Vagina (tissue), 2 donors: ENCODE results near the gene MPV17. TPM values are rescaled to one million over a fixed set of nuclear protein-coding genes. Genes with fewer than 3 reads are reported as not detected.

Source experiments
- DNase-seq, 2 donors: peaks; one replicate each; pipeline ENCODE4 v3.0.0-alpha.2; 2017; ENCODE audit errors: extremely low spot score in 2 of 2
- H3K27ac ChIP-seq: fragments of 200-600 bp; sonication (generic); one replicate; pipeline ENCODE4 v1.5.1; 2019
- H3K27me3 ChIP-seq: fragments of 200-600 bp; sonication (generic); one replicate; pipeline ENCODE4 v1.5.1; 2019
- H3K36me3 ChIP-seq, 2 donors: fragments of 200-600 bp; sonication (generic); one replicate each; pipeline ENCODE4 v1.5.1; 2017 to 2019
- H3K4me1 ChIP-seq: fragments of 200-600 bp; sonication (generic); one replicate; pipeline ENCODE4 v1.5.1; 2019
- H3K4me3 ChIP-seq, 2 donors: fragments of 200-600 bp; sonication (generic); 1 replicate in 1 of 2; 2 replicates in 1 of 2; pipeline ENCODE4 v1.5.1; 2016 to 2019
- H3K9me3 ChIP-seq: fragments of 200-600 bp; sonication (generic); one replicate; pipeline ENCODE4 v1.5.1; 2019
- CTCF ChIP-seq, 3 experiments: fragments of 450-650 bp in 2 of 3; fragments of 200-600 bp in 1 of 3; sonication (generic) in 1 of 3; IDR thresholded peaks; one replicate each; pipeline ENCODE4 v1.5.1; 2017 to 2019; ENCODE audit warnings: antibody characterized with exemption in 3 of 3, mild to moderate bottlenecking in 2 of 3, moderate library complexity in 2 of 3
- POLR2A ChIP-seq, 2 donors: fragments of 450-650 bp; IDR thresholded peaks; one replicate each; pipeline ENCODE4 v1.6.1; 2017; ENCODE audit warnings: antibody characterized with exemption in 2 of 2, mild to moderate bottlenecking in 2 of 2, moderate library complexity in 2 of 2
- POLR2AphosphoS5 ChIP-seq, 2 donors: sonication (generic); formaldehyde crosslinking; IDR thresholded peaks; one replicate each; pipeline ENCODE4 v1.9.0; 2017; ENCODE audit warnings: antibody characterized with exemption in 2 of 2, mild to moderate bottlenecking in 2 of 2, low read depth in 1 of 2; ENCODE audit not compliant: insufficient read depth in 1 of 2
- intact Hi-C: fragments of 100-400 bp; cut with DNase I; formaldehyde crosslinking; loops from one replicate; pipeline ENCODE4 v1.15.1; 2023
- total RNA-seq: library from RNA; depleted of rRNA; stranded (reverse); fragments of >200 nt; gene quantifications from one replicate; pipeline ENCODE4 v1.2.3, GENCODE V29; 2016

The MPV17 gene
- total RNA-seq, 1 donor from 2014 or later: 55.7 TPM

DNA sequence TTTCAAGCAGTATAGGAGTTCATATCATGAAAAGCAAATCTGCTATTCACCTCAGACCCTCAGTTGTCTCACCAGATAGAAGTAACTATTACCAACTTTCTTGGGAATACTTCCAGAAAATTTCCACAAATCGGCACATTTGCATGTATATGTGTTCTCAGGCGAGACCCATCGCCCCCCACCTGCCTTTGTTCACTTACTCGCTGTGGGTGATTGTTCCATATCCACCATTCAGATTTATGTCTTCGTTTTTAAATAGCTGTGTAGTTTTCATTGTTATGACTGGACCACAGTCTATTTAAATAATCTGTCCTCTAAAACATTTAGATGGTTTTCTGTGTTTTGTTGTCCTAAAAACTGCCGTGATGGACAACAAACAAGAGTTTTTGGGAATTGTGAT, 37.4 kb downstream of the MPV17 start:
- DNase-seq: no peak
- no peaks in the 10 kb centered on the region for H3K9me3 ChIP-seq
- intact Hi-C loops: no loop called here
- no peaks in the 10 kb centered on the region for H3K4me1 ChIP-seq
- H3K27me3 ChIP-seq: no peaks in the 10 kb centered on the region
- no peaks in the 10 kb centered on the region for H3K36me3 ChIP-seq
- TF ChIP-seq POLR2A (IDR thresholded peaks at IDR 0.05) (no peak), CTCF (IDR thresholded peaks at IDR 0.05) (no peak), POLR2AphosphoS5 (IDR thresholded peaks at IDR 0.05; ENCODE audit: insufficient read depth in 1 of 2, low read depth in 1 of 2) (no peak)
- no peak overlapping the region for H3K27ac ChIP-seq
- no peak overlapping the region for H3K4me3 ChIP-seq

DNA sequence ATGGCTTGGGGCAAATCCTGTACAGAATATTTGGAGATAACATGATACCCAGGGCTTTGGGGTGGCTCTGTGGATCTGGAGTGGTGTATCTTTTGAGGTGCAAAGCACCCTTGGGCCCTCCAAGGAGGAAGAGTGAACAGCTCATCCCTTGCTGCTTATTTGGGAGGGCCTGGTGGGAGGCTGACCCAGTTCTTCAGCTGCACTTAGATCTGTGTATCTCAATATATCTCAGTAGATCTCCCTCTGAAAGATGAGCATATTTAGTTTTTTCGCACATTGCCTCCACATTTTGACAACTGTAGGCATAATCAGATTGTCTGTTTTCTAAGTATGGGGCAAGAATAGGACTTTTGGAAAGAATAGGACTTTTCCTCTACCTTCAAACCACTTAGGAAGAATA, 37.9 kb downstream of the MPV17 start:
- H3K4me1 ChIP-seq: no peaks in the 10 kb centered on the region
- intact Hi-C loops: loop anchor here (5.0 kb wide), 1 partner anchor 188 kb away; no protein-coding TSS in a partner anchor
- TF ChIP-seq POLR2AphosphoS5 (IDR thresholded peaks at IDR 0.05; ENCODE audit: insufficient read depth in 1 of 2, low read depth in 1 of 2) (no peak), CTCF (IDR thresholded peaks at IDR 0.05) (no peak), POLR2A (IDR thresholded peaks at IDR 0.05) (no peak)
- no peak overlapping the region for H3K4me3 ChIP-seq
- H3K9me3 ChIP-seq: no peaks in the 10 kb centered on the region
- no peak for DNase-seq
- no peaks in the 10 kb centered on the region for H3K36me3 ChIP-seq
- no peaks in the 10 kb centered on the region for H3K27me3 ChIP-seq
- H3K27ac ChIP-seq: no peak overlapping the region

GRCh38 chr2:27282892-27283291, 40.0 kb downstream of the MPV17 start:
- DNase-seq: no peak
- intact Hi-C loops: loop anchor here (5.0 kb wide), 1 partner anchor 186 kb away; no protein-coding TSS in a partner anchor
- no peak overlapping the region for H3K27ac ChIP-seq
- H3K36me3 ChIP-seq: no peaks in the 10 kb centered on the region
- H3K27me3 ChIP-seq: no peaks in the 10 kb centered on the region
- no peaks in the 10 kb centered on the region for H3K4me1 ChIP-seq
- H3K9me3 ChIP-seq: no peaks in the 10 kb centered on the region
- no peak for TF ChIP-seq POLR2AphosphoS5 (IDR thresholded peaks at IDR 0.05; ENCODE audit: insufficient read depth in 1 of 2, low read depth in 1 of 2)
- TF ChIP-seq POLR2A (IDR thresholded peaks at IDR 0.05): no peak
- no peak for TF ChIP-seq CTCF (IDR thresholded peaks at IDR 0.05)
- no peak overlapping the region for H3K4me3 ChIP-seq

- intact Hi-C loops: loop anchor here (5.0 kb wide), 1 partner anchor 185 kb away; no protein-coding TSS in a partner anchor
- Histone ChIP-seq H3K27ac (no peak within 1 kb of the TSS), H3K9me3 (no peaks in the 10 kb centered on the region), H3K4me3 (no peak within 1 kb of the TSS), H3K36me3 (no peaks in the 10 kb centered on the region), H3K4me1 (no peaks in the 10 kb centered on the region), H3K27me3 (no peaks in the 10 kb centered on the region)
- DNase-seq: no peak
- TF ChIP-seq CTCF (IDR thresholded peaks at IDR 0.05) (no peak), POLR2A (IDR thresholded peaks at IDR 0.05) (no peak), POLR2AphosphoS5 (IDR thresholded peaks at IDR 0.05; ENCODE audit: insufficient read depth in 1 of 2, low read depth in 1 of 2) (no peak)
Observed at GRCh38 chr2:27281855-27282559, 40.9 kb downstream of the MPV17 start, which contains the start of gene TRIM54. TRIM54 (plus strand) TSS chr2:27282429; CDS start chr2:27282732, 303 bp downstream.

GRCh38 chr2:27281442-27281841, 41.5 kb downstream of the MPV17 start:
- Histone ChIP-seq H3K4me3 (no peak overlapping the region), H3K4me1 (no peaks in the 10 kb centered on the region), H3K9me3 (no peaks in the 10 kb centered on the region), H3K36me3 (no peaks in the 10 kb centered on the region), H3K27ac (no peak overlapping the region), H3K27me3 (no peaks in the 10 kb centered on the region)
- DNase-seq: no peak
- no peak for TF ChIP-seq POLR2A (IDR thresholded peaks at IDR 0.05)
- TF ChIP-seq CTCF (IDR thresholded peaks at IDR 0.05): no peak
- no peak for TF ChIP-seq POLR2AphosphoS5 (IDR thresholded peaks at IDR 0.05; ENCODE audit: insufficient read depth in 1 of 2, low read depth in 1 of 2)
- intact Hi-C loops: loop anchor here (5.0 kb wide), 1 partner anchor 184 kb away; no protein-coding TSS in a partner anchor
